Measurements from ENCODE around the gene CORO6.

DNA sequence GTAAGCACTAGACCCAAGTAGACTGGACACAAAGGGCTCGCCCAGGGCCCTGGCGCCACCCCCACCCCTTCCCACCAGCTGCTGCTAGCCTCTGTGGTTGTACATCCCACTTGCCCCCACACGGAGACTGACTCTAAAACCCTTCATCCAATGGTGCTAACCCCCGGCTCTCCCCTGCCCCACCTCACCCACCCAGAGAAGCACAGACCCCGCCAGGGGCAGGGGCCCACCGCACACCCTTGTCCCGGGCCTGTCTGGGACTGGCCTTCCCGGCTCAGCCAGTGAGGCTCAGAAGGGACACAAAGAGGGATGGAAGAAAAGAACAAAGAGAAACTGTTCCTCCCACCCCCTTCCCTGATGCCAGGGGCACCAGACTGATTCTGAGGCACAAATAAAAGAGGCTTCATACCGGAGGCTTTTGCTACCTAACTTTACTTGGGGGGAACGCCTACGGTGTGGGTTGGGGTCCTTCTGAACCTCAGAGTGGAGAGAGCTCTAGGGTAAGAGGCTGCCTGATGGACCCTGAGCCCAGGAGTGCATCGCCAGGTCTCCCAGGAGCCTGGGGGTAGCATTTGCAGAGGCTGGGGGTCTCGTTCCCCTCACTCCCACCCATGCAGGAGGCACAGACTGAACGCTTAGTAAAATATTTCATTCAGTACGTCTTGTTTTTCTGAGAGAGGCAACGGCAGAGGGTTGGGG, 8.2 kb downstream of the CORO6 start:
- TF ChIP-seq, protein P1, sequence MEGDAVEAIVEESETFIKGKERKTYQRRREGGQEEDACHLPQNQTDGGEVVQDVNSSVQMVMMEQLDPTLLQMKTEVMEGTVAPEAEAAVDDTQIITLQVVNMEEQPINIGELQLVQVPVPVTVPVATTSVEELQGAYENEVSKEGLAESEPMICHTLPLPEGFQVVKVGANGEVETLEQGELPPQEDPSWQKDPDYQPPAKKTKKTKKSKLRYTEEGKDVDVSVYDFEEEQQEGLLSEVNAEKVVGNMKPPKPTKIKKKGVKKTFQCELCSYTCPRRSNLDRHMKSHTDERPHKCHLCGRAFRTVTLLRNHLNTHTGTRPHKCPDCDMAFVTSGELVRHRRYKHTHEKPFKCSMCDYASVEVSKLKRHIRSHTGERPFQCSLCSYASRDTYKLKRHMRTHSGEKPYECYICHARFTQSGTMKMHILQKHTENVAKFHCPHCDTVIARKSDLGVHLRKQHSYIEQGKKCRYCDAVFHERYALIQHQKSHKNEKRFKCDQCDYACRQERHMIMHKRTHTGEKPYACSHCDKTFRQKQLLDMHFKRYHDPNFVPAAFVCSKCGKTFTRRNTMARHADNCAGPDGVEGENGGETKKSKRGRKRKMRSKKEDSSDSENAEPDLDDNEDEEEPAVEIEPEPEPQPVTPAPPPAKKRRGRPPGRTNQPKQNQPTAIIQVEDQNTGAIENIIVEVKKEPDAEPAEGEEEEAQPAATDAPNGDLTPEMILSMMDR (IDR thresholded peaks at IDR 0.05): no peak
- TF ChIP-seq POLR2A (IDR thresholded peaks at IDR 0.05): no peak
